ENCODE measurements around the gene ABHD17C. TPM values are rescaled to one million over a fixed set of nuclear protein-coding genes. Genes with fewer than 3 reads are reported as not detected.

ABHD17C gene
- total and polyA plus RNA-seq, 2 of the 8 experiments (the other 6 are each of a cell fraction or from before 2014, with no cell fraction given) = 20.2 to 29.8 TPM

DNA sequence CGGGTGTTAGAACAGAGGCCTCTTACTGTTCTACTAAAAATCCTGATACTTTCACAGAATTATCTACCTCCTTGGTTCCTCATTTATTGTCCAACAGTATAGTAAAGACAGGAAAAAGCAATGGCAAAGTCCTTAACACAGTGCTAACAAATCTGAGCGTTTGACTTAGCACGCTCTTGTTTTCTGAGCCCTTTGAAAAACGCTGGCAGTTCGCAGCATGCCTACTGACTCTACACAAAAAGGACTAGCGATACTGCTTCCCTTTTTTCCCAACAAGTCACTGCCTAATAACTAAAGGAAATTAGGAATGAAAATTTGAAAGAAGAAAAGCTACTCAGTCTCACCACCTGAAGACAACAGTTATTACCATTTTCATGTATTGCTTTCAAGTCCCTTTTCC lies 49.3 kb downstream of the ABHD17C start:
- no peak overlapping the region for H4K91ac ChIP-seq (replicated peaks; ENCODE audit: insufficient read length, low read length)
- no peak overlapping the region for H4K8ac ChIP-seq (ENCODE audit: extremely low read depth, insufficient read depth, low read length)
- no peaks in the 10 kb centered on the region for H3K27me3 ChIP-seq (replicated peaks in 1 of 4; ENCODE audit: control insufficient read depth in 3 of 4, extremely low read depth in 1 of 4, insufficient read depth in 3 of 4, low read length in 3 of 4)
- no peak overlapping the region for H3K4me3 ChIP-seq (ENCODE audit: extremely low read depth in 1 of 4, insufficient read depth in 2 of 4, low read depth in 3 of 4, low read length in 4 of 4)
- no peak overlapping the region for H4K5ac ChIP-seq (ENCODE audit: insufficient read length, low read depth, low read length)
- no peaks in the 10 kb centered on the region for H3K79me2 ChIP-seq (ENCODE audit: control insufficient read depth in 1 of 2, insufficient read depth in 2 of 2, low read length in 2 of 2)
- no peak overlapping the region for H3K9ac ChIP-seq (replicated peaks in 1 of 4; ENCODE audit: extremely low read depth in 1 of 4, low read depth in 3 of 4, low read length in 3 of 4)
- no peak overlapping the region for H3K56ac ChIP-seq (replicated peaks; ENCODE audit: insufficient read length, low read depth, low read length)
- no peak overlapping the region for H2BK12ac ChIP-seq (ENCODE audit: low read depth, low read length)
- DNase-seq (ENCODE audit: low read depth in 1 of 2, low spot score in 2 of 2) = no peak
- H2AFZ ChIP-seq (ENCODE audit: low read length) = no peak overlapping the region
- H3K27ac ChIP-seq (ENCODE audit: low read depth, low read length) = no peak overlapping the region
- no peak overlapping the region for H3K14ac ChIP-seq (ENCODE audit: insufficient read length)
- WGBS, 2 experiments (ENCODE audit: extremely low coverage in 1 of 2, insufficient coverage in 1 of 2, insufficient read length in 1 of 2, insufficient replicate concordance in 2 of 2, low coverage in 1 of 2, low lambda C conversion rate in 2 of 2, missing lambda C conversion rate in 1 of 2) = 42% methylated on average over 6 of the region's 6 CpGs; no CpG with 5 or more reads in 1 of the 2 experiments
- FAIRE-seq = peak; percentile 75
- H3K4me1 ChIP-seq (replicated peaks in 1 of 4; ENCODE audit: control insufficient read depth in 3 of 4, insufficient read depth in 4 of 4, low read length in 3 of 4) = peaks cover 0 to 9% (median 6%) of the 10 kb centered on the region in 4 experiments; a peak in 4 of 7 replicates
- H2BK5ac ChIP-seq (ENCODE audit: low read depth, low read length) = no peak overlapping the region
- no peak overlapping the region for H3K4ac ChIP-seq (replicated peaks; ENCODE audit: insufficient read length, low read depth, low read length)
- peaks cover 0 to 2% of the 10 kb centered on the region in 2 experiments for H4K20me1 ChIP-seq (replicated peaks in 1 of 2; ENCODE audit: control insufficient read depth in 1 of 2, insufficient read depth in 2 of 2, low read length in 2 of 2)
- H3K23ac ChIP-seq (ENCODE audit: insufficient read length) = no peak overlapping the region
- TF ChIP-seq, protein P1, sequence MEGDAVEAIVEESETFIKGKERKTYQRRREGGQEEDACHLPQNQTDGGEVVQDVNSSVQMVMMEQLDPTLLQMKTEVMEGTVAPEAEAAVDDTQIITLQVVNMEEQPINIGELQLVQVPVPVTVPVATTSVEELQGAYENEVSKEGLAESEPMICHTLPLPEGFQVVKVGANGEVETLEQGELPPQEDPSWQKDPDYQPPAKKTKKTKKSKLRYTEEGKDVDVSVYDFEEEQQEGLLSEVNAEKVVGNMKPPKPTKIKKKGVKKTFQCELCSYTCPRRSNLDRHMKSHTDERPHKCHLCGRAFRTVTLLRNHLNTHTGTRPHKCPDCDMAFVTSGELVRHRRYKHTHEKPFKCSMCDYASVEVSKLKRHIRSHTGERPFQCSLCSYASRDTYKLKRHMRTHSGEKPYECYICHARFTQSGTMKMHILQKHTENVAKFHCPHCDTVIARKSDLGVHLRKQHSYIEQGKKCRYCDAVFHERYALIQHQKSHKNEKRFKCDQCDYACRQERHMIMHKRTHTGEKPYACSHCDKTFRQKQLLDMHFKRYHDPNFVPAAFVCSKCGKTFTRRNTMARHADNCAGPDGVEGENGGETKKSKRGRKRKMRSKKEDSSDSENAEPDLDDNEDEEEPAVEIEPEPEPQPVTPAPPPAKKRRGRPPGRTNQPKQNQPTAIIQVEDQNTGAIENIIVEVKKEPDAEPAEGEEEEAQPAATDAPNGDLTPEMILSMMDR (IDR thresholded peaks at IDR 0.05; ENCODE audit: control extremely low read depth in 1 of 3, insufficient read depth in 1 of 3, low read depth in 1 of 3, low read length in 3 of 3) = no peak
- no peak for TF ChIP-seq HDAC6 (IDR thresholded peaks at IDR 0.05; ENCODE audit: low read depth, low read length)
- TF ChIP-seq, protein P2, sequence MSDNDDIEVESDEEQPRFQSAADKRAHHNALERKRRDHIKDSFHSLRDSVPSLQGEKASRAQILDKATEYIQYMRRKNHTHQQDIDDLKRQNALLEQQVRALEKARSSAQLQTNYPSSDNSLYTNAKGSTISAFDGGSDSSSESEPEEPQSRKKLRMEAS (IDR thresholded peaks at IDR 0.05) = no peak
- TF ChIP-seq RXRA (IDR thresholded peaks at IDR 0.05; ENCODE audit: insufficient read depth, low read depth, low read length) = no peak
- no peak for TF ChIP-seq GTF2F1 (IDR thresholded peaks at IDR 0.05; ENCODE audit: borderline replicate concordance, low read depth, low read length)
- TF ChIP-seq TBP (IDR thresholded peaks at IDR 0.05; ENCODE audit: low read depth, low read length) = no peak
- no peak for TF ChIP-seq BCL11A (IDR thresholded peaks at IDR 0.05; ENCODE audit: low read depth in 2 of 2, low read length in 2 of 2)
- no peak for TF ChIP-seq TEAD4 (IDR thresholded peaks at IDR 0.05; ENCODE audit: low read depth, low read length)
- no peak for TF ChIP-seq SIRT6 (IDR thresholded peaks at IDR 0.05; ENCODE audit: low read length)
- H2BK120ac ChIP-seq (replicated peaks; ENCODE audit: low read depth, low read length) = no peak overlapping the region
- H3K9me3 ChIP-seq (ENCODE audit: insufficient read depth in 2 of 2, low read depth in 1 of 2, low read length in 1 of 2) = no peaks in the 10 kb centered on the region
- H2BK20ac ChIP-seq (ENCODE audit: low read length) = no peak overlapping the region
- H3K4me2 ChIP-seq (ENCODE audit: insufficient read depth in 1 of 2, low read depth in 2 of 2, low read length in 2 of 2) = no peak overlapping the region; a peak in 1 of 4 replicates
- no peak overlapping the region for H3K18ac ChIP-seq (ENCODE audit: extremely low read depth, low read length)
- no peaks in the 10 kb centered on the region for H3K36me3 ChIP-seq (ENCODE audit: control insufficient read depth in 2 of 4, insufficient read depth in 4 of 4, low read length in 3 of 4)
- POLR2A ChIA-PET (ENCODE audit: partially characterized antibody) = interaction anchor here (1.1 to 1.2 kb wide), 2 partner anchors 36 to 69 kb away, joined by 3 to 4 read pairs; no protein-coding TSS in a partner anchor
- CTCF ChIA-PET (ENCODE audit: partially characterized antibody) = interaction anchor here (0.5 to 1.2 kb wide), 2 partner anchors 31 to 269 kb away, joined by 3 to 4 read pairs; no protein-coding TSS in a partner anchor
- no peak overlapping the region for H2BK15ac ChIP-seq (ENCODE audit: low read length)
- H2AK5ac ChIP-seq (ENCODE audit: low read depth, low read length) = no peak overlapping the region
- no peaks in the 10 kb centered on the region for H3K23me2 ChIP-seq (ENCODE audit: low read depth, low read length)
- H3K79me1 ChIP-seq (ENCODE audit: low read depth, low read length) = peaks cover 2% of the 10 kb centered on the region

Data from H1 (cell line).